SU-DHL-6 (cell line): Measurements from ENCODE around the gene CNOT4.

ENCODE experiments used
- H2AFZ ChIP-seq: fragments of 200-600 bp; sonication (generic); 2 replicates; pipeline ENCODE4 v1.6.1; 2014; ENCODE audit warnings: low read depth, mild to moderate bottlenecking, moderate library complexity, mixed read lengths, antibody characterized with exemption, low read length; ENCODE audit not compliant: severe bottlenecking
- H3F3A ChIP-seq: fragments of 200-600 bp; shearing (Covaris generic); 2 replicates; pipeline ENCODE4 v1.6.0; 2016; ENCODE audit warnings: antibody characterized with exemption, mild to moderate bottlenecking; ENCODE audit not compliant: insufficient read depth
- H3K27ac ChIP-seq: fragments of 200-600 bp; sonication (generic); 2 replicates; pipeline ENCODE4 v1.5.1; 2016; ENCODE audit warnings: low read depth, mild to moderate bottlenecking, low read length, moderate library complexity, mixed read lengths
- H3K27me3 ChIP-seq: fragments of 200-600 bp; sonication (generic), shearing (Covaris generic); 2 replicates; pipeline ENCODE4 v1.6.0; 2014; ENCODE audit warnings: mild to moderate bottlenecking, low read length
- H3K36me3 ChIP-seq: fragments of 200-600 bp; sonication (generic); 2 replicates; pipeline ENCODE4 v1.6.1; 2014; ENCODE audit warnings: mild to moderate bottlenecking, low read length, mixed read lengths
- H3K4me2 ChIP-seq: fragments of 300-600, 200-600 bp; shearing (Covaris generic), sonication (generic); 2 replicates; pipeline ENCODE4 v1.6.0; 2014; ENCODE audit warnings: low read length, low read depth, mild to moderate bottlenecking; ENCODE audit not compliant: poor library complexity, severe bottlenecking
- H3K4me3 ChIP-seq: fragments of 200-600 bp; sonication (generic); 2 replicates; pipeline ENCODE4 v1.5.1; 2014; ENCODE audit warnings: antibody characterized with exemption, low read length, mild to moderate bottlenecking, mixed read lengths; ENCODE audit not compliant: insufficient read depth, poor library complexity, severe bottlenecking
- H3K79me2 ChIP-seq: fragments of 200-600 bp; sonication (generic); 2 replicates; pipeline ENCODE4 v1.6.1; 2014; ENCODE audit warnings: mild to moderate bottlenecking, low read length, moderate library complexity; ENCODE audit not compliant: insufficient read depth
- H3K9ac ChIP-seq: fragments of 200-600 bp; sonication (generic); 2 replicates; pipeline ENCODE4 v1.7.0; 2014; ENCODE audit warnings: mild to moderate bottlenecking, low read length
- H3K9me2 ChIP-seq: fragments of 200-600 bp; sonication (generic); replicated peaks from 2 replicates; pipeline ENCODE4 v1.6.1; 2014; ENCODE audit warnings: low read length; ENCODE audit not compliant: insufficient read depth
- H3K9me3 ChIP-seq: fragments of 200-600 bp; sonication (generic); 2 replicates; pipeline ENCODE4 v1.6.1; 2014; ENCODE audit warnings: low read length, mixed read lengths; ENCODE audit not compliant: insufficient read depth
- H4K20me1 ChIP-seq: fragments of 200-600 bp; sonication (generic); 2 replicates; pipeline ENCODE4 v1.6.1; 2014; ENCODE audit warnings: low read depth, mild to moderate bottlenecking, antibody characterized with exemption, low read length, moderate library complexity, mixed read lengths
- EZH2phosphoT487 ChIP-seq: fragments of 200-600 bp; sonication (generic), shearing (Covaris generic); conservative IDR thresholded peaks from 2 replicates; pipeline ENCODE4 v1.6.1; 2018; ENCODE audit warnings: mild to moderate bottlenecking, antibody characterized with exemption, low read length, moderate library complexity, mixed read lengths
- TF ChIP-seq, protein P1 (sequence below): fragments of 200-600 bp; sonication (generic); IDR thresholded peaks from one replicate; pipeline ENCODE4 v1.5.1; 2017; ENCODE audit warnings: antibody characterized with exemption, mild to moderate bottlenecking, low read length, moderate library complexity; ENCODE audit not compliant: insufficient read depth, poor library complexity, severe bottlenecking

Gene CNOT4

GRCh38 chr7:135557455-135558336 is 47.8 kb upstream of the CNOT4 start, which contains the start of gene NUP205:
Gene NUP205 (plus strand): TSS chr7:135557917. CDS start chr7:135557945, 28 bp downstream.
- no peaks in the 10 kb centered on the region; the same call in 1 of the 2 replicates for H3F3A ChIP-seq
- H3K36me3 ChIP-seq: no peaks in the 10 kb centered on the region
- H2AFZ ChIP-seq: peak within 1 kb of the TSS; percentile 97
- peaks cover 49% of the 10 kb centered on the region for H3K79me2 ChIP-seq
- peak within 1 kb of the TSS; percentile 97 for H3K4me3 ChIP-seq
- no peaks in the 10 kb centered on the region for H3K9me3 ChIP-seq
- no peaks in the 10 kb centered on the region for H3K9me2 ChIP-seq
- peak within 1 kb of the TSS; percentile 99 for H3K9ac ChIP-seq
- no peaks in the 10 kb centered on the region for H3K27me3 ChIP-seq
- H4K20me1 ChIP-seq: peaks cover 5% of the 10 kb centered on the region; the same call in 1 of the 2 replicates
- H3K27ac ChIP-seq: peak within 1 kb of the TSS; percentile 88
- H3K4me2 ChIP-seq: peak within 1 kb of the TSS; percentile 72
- TF ChIP-seq, protein P1, sequence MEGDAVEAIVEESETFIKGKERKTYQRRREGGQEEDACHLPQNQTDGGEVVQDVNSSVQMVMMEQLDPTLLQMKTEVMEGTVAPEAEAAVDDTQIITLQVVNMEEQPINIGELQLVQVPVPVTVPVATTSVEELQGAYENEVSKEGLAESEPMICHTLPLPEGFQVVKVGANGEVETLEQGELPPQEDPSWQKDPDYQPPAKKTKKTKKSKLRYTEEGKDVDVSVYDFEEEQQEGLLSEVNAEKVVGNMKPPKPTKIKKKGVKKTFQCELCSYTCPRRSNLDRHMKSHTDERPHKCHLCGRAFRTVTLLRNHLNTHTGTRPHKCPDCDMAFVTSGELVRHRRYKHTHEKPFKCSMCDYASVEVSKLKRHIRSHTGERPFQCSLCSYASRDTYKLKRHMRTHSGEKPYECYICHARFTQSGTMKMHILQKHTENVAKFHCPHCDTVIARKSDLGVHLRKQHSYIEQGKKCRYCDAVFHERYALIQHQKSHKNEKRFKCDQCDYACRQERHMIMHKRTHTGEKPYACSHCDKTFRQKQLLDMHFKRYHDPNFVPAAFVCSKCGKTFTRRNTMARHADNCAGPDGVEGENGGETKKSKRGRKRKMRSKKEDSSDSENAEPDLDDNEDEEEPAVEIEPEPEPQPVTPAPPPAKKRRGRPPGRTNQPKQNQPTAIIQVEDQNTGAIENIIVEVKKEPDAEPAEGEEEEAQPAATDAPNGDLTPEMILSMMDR: no peak
- no peak for TF ChIP-seq EZH2phosphoT487

GRCh38 chr7:135553346-135553745 is 43.4 kb upstream of the CNOT4 start:
- Histone ChIP-seq H3K79me2 (peaks cover 5% of the 10 kb centered on the region), H3K9me3 (no peaks in the 10 kb centered on the region), H3K4me2 (no peak overlapping the region), H2AFZ (no peak overlapping the region), H3K4me3 (no peak overlapping the region), H3K9ac (no peak overlapping the region), H3K27ac (no peak overlapping the region), H3F3A (no peaks in the 10 kb centered on the region; the same call in 1 of the 2 replicates), H3K36me3 (no peaks in the 10 kb centered on the region), H3K9me2 (no peaks in the 10 kb centered on the region), H3K27me3 (no peaks in the 10 kb centered on the region), H4K20me1 (no peaks in the 10 kb centered on the region)
- TF ChIP-seq, protein P1: no peak
- TF ChIP-seq EZH2phosphoT487: no peak

DNA sequence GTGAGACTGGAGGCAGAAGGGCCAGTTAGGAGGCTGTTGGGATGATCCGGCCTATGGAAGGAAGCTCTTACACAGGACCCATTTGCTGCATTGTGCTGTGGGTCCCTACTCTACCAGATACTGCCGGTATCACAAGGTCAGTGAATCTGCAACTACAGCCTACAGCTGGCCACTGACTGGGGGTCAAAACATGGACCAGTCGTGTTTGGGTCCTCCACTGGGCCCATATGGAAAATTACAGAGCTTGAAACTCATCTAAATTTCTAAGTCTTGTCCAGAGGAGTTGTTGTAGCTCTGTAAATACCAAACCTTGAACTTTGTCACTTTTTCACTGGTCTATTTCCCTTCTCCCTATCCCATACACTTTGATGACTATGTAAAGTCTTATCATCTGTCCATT is 42.2 kb upstream of the CNOT4 start:
- TF ChIP-seq, protein P1: no peak
- TF ChIP-seq EZH2phosphoT487: no peak
- Histone ChIP-seq H3K4me3 (no peak overlapping the region), H3K9ac (no peak overlapping the region), H3K9me2 (no peaks in the 10 kb centered on the region), H3K27ac (no peak overlapping the region), H3K27me3 (no peaks in the 10 kb centered on the region), H3K9me3 (no peaks in the 10 kb centered on the region), H3K4me2 (no peak overlapping the region), H4K20me1 (no peaks in the 10 kb centered on the region), H3K36me3 (no peaks in the 10 kb centered on the region), H2AFZ (no peak overlapping the region), H3K79me2 (no peaks in the 10 kb centered on the region), H3F3A (no peaks in the 10 kb centered on the region)
